ENCODE measurements around the gene CCL28. TPM values are rescaled to one million over a fixed set of nuclear protein-coding genes. Genes with fewer than 3 reads are reported as not detected.
A peak's percentile ranks its signal among the peaks of the same experiment; 100 is the strongest.

CCL28 gene
- total RNA-seq, 1 donor from 2014 or later = not detected

- H3K36me3 ChIP-seq = no peaks in the 10 kb centered on the region
- Mint-ChIP-seq H3K9me3 (peaks cover 5% of the 10 kb centered on the region), H3K4me3 (no peak overlapping the region), H3K36me3 (peaks cover 1% of the 10 kb centered on the region), H3K27ac (no peak overlapping the region), H3K27me3 (ENCODE audit: insufficient read depth, low read depth) (peaks cover 2% of the 10 kb centered on the region), H3K4me1 (no peaks in the 10 kb centered on the region)
- TF ChIP-seq CTCF (IDR thresholded peaks at IDR 0.05) (peak; percentile 25), EZH2phosphoT487 (IDR thresholded peaks at IDR 0.05) (no peak), EZH2 (IDR thresholded peaks at IDR 0.05) (no peak)
- H4K20me1 ChIP-seq (ENCODE audit: low read depth) = no peaks in the 10 kb centered on the region
- peaks cover 8% of the 10 kb centered on the region for H3K27me3 ChIP-seq
- H3K27ac ChIP-seq = no peak overlapping the region
- H2AFZ ChIP-seq (replicated peaks) = no peak overlapping the region
- no peaks in the 10 kb centered on the region for H3K9me3 ChIP-seq (ENCODE audit: low read depth)
- no peak overlapping the region for H3K4me3 ChIP-seq
- no peaks in the 10 kb centered on the region for H3F3A ChIP-seq (ENCODE audit: low read depth)
- no peaks in the 10 kb centered on the region for H3K4me1 ChIP-seq
- DNase-seq (ENCODE audit: low spot score) = peak; percentile 4
- H3K9ac ChIP-seq = no peak overlapping the region
- H3K4me2 ChIP-seq = no peak overlapping the region
- no peaks in the 10 kb centered on the region for H3K79me2 ChIP-seq (ENCODE audit: low read depth)
These were observed 10.4 kb downstream of the CCL28 start for GRCh38 chr5:43401827-43402226.

GRCh38 chr5:43400082-43400481, 12.1 kb downstream of the CCL28 start:
- no peaks in the 10 kb centered on the region for H4K20me1 ChIP-seq (ENCODE audit: low read depth)
- no peak for DNase-seq (ENCODE audit: low spot score)

GRCh38 chr5:43396762-43397304, 15.4 kb downstream of the CCL28 start:
- H3K9ac ChIP-seq = no peak overlapping the region
- H3K36me3 ChIP-seq = no peaks in the 10 kb centered on the region
- no peak overlapping the region for H3K4me3 ChIP-seq
- no peaks in the 10 kb centered on the region for H3K79me2 ChIP-seq (ENCODE audit: low read depth)
- H3F3A ChIP-seq (ENCODE audit: low read depth) = no peaks in the 10 kb centered on the region
- no peaks in the 10 kb centered on the region for H4K20me1 ChIP-seq (ENCODE audit: low read depth)
- H3K4me2 ChIP-seq = no peak overlapping the region
- no peaks in the 10 kb centered on the region for H3K9me3 ChIP-seq (ENCODE audit: low read depth)
- no peak overlapping the region for H3K27ac Mint-ChIP-seq
- peak; percentile 3 for DNase-seq (ENCODE audit: low spot score)
- H3K4me1 ChIP-seq = no peaks in the 10 kb centered on the region
- H3K4me3 Mint-ChIP-seq = no peak overlapping the region
- H3K27me3 ChIP-seq = peaks cover 15% of the 10 kb centered on the region
- no peaks in the 10 kb centered on the region for H3K9me3 Mint-ChIP-seq
- TF ChIP-seq CTCF (IDR thresholded peaks at IDR 0.05) = no peak
- TF ChIP-seq EZH2 (IDR thresholded peaks at IDR 0.05) = no peak
- TF ChIP-seq EZH2phosphoT487 (IDR thresholded peaks at IDR 0.05) = no peak
- H3K27me3 Mint-ChIP-seq (ENCODE audit: insufficient read depth, low read depth) = peaks cover 4% of the 10 kb centered on the region
- H2AFZ ChIP-seq (replicated peaks) = no peak overlapping the region
- H3K4me1 Mint-ChIP-seq = no peaks in the 10 kb centered on the region
- no peak overlapping the region for H3K27ac ChIP-seq
- no peaks in the 10 kb centered on the region for H3K36me3 Mint-ChIP-seq

More at GRCh38 chr5:43400082-43400481, 12.1 kb downstream of the CCL28 start:
- Mint-ChIP-seq H3K9me3 (peaks cover 2% of the 10 kb centered on the region), H3K27ac (no peak overlapping the region), H3K27me3 (ENCODE audit: insufficient read depth, low read depth) (peaks cover 4% of the 10 kb centered on the region), H3K4me3 (no peak overlapping the region), H3K4me1 (no peaks in the 10 kb centered on the region), H3K36me3 (peaks cover 1% of the 10 kb centered on the region)
- H3F3A ChIP-seq (ENCODE audit: low read depth) = no peaks in the 10 kb centered on the region
- no peaks in the 10 kb centered on the region for H3K36me3 ChIP-seq
- H3K27ac ChIP-seq = no peak overlapping the region
- H3K4me2 ChIP-seq = no peak overlapping the region
- H3K4me3 ChIP-seq = no peak overlapping the region
- no peaks in the 10 kb centered on the region for H3K4me1 ChIP-seq
- H2AFZ ChIP-seq (replicated peaks) = no peak overlapping the region
- TF ChIP-seq CTCF (IDR thresholded peaks at IDR 0.05) (no peak), EZH2 (IDR thresholded peaks at IDR 0.05) (no peak), EZH2phosphoT487 (IDR thresholded peaks at IDR 0.05) (no peak)
- H3K9ac ChIP-seq = no peak overlapping the region
- peaks cover 15% of the 10 kb centered on the region for H3K27me3 ChIP-seq
- no peaks in the 10 kb centered on the region for H3K79me2 ChIP-seq (ENCODE audit: low read depth)
- no peaks in the 10 kb centered on the region for H3K9me3 ChIP-seq (ENCODE audit: low read depth)

All from neural progenitor cell (in vitro differentiated cells).